GM18517 (cell line): ENCODE data around the gene MARCKSL1.
"Not testable (repeated sequence)": the region's sequence is repeated elsewhere in the genome, so short reads cannot be mapped to it uniquely, and the experiment has no call there.

Experiments used
- ATAC-seq: cut with Tn5 transposase; IDR thresholded peaks from one replicate; pipeline ENCODE4 v1.9.1; 2021; ENCODE audit warnings: mild to moderate bottlenecking, moderate library complexity; ENCODE audit not compliant: unreplicated experiment

MARCKSL1 gene

DNA sequence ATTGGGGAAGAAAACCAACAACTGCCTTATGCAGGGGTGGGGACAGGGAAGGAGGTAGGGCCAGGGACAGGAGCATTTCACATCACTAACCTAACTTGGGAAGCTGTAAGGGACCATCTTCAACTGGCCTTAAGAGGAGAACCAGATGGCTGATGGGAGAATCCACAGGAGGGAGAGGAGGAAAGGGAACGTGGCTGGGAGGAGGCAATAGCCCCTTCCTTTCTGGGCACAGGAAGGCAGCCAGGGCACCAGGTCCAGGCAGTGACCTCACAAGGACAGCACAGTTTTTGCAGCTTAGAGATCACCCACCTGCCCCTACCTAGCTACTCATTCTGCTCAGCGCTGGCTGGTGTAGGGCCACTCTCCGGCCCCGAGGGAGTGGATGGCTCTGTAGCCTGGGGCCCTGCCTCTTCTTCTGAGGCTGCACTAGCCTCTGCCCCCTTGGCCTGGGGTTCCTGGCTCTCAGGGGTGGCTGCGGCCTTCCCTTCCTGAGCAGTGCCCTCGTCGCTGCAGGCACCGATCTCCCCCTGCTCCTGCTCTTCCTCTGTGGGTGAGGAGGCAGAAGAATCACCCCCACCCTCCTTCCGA lies 1.7 kb downstream of the MARCKSL1 start:
- ATAC-seq: no peak

DNA sequence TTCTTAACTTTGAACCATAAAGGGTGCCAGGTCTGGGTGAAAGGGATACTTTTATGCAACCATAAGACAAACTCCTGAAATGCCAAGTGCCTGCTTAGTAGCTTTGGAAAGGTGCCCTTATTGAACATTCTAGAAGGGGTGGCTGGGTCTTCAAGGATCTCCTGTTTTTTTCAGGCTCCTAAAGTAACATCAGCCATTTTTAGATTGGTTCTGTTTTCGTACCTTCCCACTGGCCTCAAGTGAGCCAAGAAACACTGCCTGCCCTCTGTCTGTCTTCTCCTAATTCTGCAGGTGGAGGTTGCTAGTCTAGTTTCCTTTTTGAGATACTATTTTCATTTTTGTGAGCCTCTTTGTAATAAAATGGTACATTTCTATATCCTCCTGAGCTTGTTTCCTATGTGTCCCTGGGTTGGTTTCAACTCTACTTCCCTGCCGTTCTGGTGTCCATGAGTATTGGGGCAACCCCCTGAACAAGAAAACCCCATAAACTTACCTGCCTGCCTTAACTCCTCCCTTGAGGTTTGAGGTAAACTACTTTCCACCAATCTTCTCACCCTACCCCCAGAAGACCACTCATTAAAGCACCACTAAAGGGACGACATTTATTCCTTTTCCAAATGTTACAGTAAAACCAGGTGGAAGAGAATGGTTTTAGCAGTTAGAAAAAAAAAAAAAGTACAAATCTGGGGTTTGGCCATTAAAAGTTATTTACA lies 2.6 kb downstream of the MARCKSL1 start:
- no peak for ATAC-seq

DNA sequence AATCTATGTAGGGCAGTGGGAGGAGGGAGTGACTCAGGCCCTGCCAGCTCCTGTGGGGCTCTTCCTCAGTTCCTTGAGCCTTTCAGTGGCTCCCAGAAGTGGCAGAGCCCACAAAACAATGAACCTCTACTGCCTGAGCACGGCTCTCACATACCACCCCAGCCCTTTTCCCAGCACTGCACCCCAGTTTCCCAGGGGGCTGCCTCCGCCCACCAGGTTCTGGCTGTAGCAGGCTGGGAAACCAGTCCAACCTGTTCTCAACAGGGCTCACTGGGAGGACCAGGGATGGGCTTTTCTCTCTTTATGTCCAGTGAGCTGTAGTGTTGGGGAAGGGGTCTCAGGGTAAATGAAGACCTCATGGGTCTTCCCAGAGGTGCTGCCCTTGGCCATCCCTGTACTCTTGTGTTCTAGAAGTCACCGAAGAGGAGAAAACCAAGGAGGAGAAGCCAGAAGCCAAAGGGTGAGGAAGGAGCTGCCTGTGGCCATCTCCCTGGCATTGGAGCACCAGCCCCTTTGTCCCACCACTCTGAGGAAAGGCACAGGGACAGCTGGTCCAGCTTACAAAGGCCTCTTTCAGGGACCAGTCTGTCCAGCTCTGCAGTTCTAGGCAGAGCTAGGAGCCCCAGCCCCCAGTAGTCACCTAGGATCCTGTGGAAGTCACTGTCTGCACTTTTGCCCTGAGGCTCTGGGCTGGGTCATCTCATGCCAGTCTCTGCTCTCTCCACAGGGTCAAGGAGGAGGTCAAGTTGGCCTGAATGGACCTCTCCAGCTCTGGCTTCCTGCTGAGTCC lies 3.5 kb downstream of the MARCKSL1 start:
- ATAC-seq: no peak

DNA sequence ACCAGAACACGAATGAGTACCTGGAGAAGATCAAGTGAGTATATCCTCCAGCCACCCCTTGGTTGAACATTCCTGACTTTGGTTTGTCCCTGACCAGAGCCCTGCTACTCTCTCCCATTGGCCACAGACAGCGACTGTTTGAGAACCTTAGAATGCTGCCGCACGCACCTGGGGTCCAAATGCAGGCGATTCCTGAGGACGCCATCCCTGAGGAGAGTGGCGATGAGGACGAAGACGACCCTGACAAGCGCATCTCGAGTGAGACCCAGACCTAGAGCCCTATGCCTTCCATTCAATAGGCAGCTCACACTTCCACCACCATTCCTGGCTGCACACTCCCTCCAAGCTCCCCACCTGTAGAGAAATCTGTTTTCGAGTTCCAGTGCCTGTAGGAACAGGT lies 4.5 kb downstream of the MARCKSL1 start:
- ATAC-seq: no peak

DNA sequence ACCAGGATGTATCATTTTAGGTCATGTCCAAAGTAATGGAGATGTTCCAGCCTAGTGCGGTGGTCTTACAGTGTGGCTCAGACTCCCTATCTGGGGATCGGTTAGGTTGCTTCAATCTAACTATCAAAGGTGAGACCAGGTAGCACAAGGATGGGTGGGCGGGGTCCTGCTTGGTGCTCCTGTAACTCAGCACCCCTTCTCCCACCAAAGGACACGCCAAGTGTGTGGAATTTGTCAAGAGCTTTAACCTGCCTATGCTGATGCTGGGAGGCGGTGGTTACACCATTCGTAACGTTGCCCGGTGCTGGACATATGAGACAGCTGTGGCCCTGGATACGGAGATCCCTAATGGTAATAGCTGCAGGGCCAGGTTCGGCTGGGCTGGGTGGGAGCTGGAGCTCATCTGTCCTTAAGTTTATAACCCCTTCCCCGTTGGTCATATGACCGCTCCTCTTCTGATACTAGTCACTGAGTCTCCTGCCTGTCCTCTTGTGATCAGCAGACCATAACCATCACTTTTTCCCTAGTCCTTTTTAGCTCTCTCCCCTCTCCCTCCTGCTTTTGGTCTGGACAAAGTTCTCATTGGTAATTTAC lies 5.4 kb downstream of the MARCKSL1 start:
- no peak for ATAC-seq

DNA sequence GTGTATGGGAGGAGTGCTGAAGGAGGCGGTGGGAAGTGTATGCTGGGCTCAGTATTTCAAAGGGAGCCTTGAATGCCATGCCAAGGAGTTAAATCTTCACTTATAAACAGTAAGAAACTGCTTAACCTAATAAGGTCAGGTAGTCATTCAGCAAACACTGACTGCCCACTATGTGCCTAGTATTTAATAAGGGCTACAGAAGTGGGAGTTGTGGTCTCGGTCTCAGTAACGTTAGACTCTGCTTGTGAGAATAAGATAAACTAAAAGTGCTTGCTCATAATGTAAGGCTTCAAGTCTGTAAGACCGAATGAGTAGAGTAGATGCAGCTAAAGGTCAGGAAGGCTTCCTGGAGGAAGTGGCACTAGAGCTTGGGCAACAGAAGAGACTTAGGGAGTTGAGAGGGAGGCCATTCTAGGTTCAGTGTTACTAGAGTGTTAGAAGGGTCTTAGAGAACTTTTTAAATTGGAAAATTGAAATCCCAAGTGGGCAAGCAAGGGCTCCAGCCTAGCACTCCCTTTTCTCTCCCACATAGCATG lies 6.0 kb downstream of the MARCKSL1 start:
- ATAC-seq: no peak

DNA sequence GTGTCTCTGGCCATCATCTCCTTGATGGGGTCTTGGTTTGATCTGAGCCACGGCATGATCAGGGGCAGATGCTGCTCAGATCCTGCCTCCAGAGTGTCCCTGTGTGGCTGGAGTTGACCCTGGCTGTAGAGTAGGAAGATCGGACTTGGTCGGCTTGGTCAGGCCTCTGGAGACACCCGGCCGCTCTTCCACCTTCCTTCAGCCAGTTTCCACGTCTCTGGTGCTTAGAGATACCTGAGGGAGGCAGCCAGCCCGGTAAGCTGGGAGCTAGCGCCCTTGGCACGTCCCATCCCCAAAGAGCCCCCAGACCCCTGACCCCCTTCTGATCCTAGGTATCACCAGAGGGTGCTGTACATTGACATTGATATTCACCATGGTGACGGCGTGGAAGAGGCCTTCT lies 8.8 kb downstream of the MARCKSL1 start:
- no peak for ATAC-seq

DNA sequence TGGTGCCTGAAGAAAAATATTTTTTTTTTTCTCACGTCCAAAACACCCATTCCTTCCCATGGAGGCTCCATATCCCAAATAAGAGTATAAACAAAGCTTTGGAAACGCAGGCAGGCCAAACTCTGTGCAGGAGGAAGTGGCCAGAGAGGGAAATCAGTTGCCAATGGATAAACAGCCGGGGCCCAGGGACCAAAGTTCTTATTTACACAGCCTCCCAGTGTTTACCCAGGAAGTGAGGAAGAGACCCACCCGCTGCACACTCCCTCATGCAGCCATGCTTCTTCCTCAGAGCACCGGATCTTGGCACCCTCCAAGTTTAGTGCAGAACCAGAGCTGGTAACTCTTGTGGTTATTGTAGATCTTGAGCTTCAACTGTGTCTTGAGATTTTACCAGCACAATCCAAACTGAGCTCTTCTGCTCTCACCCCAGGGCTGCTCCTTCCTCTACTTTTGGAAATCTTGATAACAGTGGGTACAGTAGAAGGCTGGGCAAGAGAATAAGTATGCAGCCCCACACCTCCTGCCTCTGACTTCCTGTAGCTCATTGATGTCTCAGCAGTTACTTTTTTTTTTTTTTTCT lies 14.2 kb downstream of the MARCKSL1 start:
- ATAC-seq: no peak

DNA sequence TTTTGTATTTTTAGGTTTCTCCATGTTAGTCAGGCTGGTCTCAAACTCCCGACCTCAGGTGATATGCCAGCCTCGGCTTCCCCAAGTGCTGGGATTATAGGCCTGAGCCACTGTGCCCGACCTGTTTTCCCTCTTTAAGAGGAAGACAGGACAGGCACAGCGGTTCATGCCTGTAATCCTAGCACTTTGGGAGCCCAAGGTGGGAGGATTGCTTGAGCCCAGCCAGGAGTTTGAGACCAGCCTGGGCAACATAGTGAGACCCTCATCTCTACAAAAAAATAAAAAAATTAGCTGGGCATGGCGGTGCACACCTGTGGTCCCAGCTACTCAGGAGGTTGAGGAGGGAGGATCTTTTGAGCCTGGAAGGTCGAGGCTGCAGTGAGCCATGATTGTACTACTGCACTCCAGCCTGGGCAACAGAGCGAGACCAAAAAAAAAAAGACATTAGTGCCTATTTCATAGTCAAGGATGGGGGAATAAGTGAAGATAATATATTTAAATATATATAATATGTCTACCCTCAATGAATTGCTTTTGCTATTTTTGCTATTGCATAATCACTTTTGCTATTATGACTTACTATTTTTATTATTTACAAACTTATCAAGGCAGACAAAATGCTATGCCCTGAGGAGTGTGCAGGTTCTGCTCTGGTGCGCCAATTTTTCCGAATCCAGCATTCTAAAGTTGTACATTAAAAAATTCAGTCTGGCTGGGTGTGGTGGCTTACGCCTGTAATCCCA lies 17.7 kb downstream of the MARCKSL1 start:
- no peak for ATAC-seq

DNA sequence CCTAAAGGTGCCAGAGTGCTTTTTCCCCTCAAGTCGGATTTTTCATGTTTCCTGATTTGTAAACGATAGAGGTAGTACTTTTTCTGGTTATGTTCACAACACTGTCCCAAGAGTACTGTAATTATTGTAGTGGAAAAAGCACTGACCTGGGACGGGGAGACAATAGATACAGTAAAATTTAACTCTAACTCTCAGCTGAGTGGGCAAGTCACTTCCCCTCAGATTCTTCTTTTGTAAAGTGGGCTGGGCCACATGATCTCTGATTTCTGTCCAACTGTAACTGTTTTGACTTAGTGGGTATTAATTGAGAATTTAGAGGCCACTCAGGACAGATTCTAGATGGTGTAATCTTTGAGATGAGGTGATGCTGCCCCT lies 19.1 kb downstream of the MARCKSL1 start:
- no peak for ATAC-seq

DNA sequence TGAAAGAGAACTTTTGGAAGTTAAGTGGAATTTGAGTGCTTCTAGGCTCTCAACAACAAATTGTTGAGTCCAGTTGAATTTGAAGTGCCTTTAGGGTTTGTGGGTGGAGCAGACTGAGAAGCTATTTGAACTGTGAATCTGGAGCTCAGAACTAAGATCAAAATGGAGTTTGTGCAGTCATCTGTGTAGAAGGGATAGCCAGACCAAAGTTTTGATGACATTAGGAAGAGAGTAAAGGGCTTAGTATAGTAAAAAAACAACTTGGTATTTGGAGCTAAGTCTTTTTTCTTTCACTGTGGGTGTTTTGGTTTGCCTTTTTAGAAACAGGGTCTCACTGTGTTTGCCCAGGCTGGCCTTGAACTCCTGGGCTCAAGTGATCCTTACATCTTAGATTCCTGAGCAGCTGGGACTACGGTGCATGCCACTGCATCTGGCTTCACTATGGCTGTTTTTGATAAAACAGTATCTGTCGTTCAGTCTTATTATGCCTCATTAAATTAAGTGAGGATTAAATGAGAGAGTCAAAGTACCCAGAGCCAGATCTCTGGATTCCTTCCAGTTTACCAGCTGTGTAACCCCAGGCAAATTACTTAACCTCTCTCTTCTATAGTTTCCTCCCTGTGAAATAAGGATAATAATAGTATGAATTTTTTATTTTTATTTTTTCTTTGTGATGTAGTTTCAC lies 24.2 kb downstream of the MARCKSL1 start:
- ATAC-seq: no peak

DNA sequence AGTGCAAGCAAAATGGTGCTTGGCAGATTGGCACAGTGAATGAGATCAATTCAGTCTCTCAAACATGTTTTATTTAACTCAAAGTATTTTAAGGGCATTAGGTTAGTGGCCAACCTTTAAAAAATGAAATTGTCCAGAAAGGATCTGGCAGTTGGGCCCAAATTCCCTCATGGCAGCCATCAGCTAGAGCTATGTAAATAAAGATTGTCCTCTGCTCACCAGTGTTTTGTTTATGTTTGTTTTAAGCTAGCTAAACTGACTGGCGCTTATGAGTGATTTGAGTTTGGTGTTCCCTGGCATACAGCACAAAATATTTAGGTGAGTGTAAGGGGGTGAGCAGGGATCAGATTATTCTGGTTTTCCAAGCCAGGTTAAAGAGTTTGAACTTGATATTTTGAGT lies 26.1 kb downstream of the MARCKSL1 start:
- ATAC-seq: no peak

DNA sequence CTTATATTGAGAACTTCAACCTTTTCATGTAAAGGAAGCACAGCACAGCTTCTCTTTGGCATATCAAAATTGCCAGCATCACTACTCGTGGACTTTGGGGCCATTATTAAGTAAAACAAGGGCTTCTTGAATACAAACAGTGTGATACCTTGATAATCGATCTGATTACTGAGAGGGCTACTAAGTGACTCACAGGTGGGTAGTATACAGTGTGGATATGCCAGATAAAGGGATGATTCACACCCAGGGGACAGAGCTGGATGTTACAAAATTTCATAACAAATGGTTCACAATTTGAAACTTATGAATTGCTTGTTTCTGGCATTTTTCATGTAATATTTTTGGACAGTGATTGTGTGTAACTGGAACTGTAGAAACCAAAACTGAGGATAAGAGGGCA lies 28.7 kb downstream of the MARCKSL1 start:
- ATAC-seq: no peak

DNA sequence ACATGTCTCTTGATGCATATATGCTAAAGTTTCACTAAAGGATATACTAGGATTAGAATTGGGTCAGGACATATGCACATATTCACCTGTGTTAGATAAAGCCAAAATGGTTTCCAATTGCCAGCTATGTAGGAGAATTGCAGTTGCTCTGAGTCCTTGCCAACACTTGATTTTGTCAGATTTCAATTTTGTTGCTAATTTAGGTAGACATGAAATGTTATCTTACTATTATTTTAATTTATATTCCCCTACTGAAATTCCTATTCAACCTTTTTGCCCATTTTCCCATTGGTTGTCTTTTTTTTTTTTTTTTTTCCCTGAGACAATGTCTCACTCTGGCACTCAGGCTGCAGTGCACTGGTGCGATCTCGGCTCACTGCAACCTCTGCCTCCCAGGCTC lies 30.7 kb downstream of the MARCKSL1 start:
- no peak for ATAC-seq

DNA sequence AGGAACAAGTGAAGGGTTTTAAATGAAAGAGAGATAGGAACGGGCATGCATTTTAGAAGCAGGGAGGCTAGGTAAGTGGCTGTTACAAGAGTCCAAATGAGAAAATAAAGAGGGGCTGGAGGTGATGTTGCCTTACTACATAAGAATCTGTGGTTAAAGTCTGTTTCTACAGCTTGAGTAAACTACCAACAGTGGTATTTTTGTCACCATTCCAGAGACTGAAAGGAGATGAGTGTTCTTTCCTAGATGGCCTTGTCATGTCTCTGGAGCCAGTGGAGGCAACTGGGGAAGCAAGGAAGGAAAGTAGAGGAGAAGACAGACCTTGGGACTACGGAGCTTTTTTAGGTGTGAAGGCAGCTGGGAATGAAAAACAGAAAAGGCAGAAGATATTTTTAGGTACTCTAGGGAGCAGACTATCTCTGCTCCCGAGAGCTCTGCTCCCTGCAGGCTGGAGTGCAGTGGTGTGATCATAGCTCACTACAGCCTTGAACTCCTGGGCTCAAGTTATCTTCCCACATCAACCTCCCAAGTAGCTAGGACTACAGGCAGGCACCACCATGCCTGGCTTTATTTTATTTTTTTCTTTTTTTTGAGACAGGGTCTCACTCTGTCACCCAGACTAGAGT lies 31.9 kb downstream of the MARCKSL1 start:
- ATAC-seq: no peak

DNA sequence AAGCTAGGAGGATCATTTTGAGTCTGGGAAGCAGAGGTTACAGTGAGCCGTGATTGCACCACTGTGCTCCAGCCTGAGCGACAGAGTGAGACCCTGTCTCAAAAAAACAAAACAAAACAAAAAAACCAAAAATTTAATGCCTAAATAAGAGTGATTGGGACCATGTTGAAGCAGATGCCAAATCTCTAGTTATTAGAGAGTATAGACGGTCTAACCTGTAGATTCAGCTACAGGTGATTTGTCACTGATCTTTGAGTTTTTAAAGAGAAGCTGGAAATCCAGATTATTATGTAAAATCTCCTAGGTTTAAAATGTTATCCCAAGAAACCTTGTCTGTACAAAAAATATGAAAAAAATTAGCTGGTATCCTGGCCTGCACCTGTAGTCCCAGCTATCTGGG lies 32.7 kb downstream of the MARCKSL1 start:
- no peak for ATAC-seq

DNA sequence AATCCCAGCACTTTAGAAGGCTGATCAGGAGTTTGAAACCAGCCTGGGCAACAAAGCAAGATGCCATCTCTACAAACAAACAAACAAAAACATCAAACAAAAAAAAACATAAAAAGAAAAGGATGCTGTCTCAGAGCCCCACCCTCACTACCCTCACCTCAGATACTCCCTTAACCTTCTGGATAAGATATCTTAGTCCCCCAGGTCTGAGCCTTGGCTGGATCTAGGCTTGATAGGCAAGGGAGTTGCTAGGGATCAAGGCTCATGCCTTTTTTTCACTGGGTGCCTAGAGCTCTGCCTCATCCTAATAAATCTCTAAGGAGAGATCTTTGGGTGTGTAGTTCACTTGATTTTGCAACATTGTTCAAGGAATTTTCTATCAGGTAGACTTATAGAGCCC lies 36.7 kb downstream of the MARCKSL1 start:
- no peak for ATAC-seq

DNA sequence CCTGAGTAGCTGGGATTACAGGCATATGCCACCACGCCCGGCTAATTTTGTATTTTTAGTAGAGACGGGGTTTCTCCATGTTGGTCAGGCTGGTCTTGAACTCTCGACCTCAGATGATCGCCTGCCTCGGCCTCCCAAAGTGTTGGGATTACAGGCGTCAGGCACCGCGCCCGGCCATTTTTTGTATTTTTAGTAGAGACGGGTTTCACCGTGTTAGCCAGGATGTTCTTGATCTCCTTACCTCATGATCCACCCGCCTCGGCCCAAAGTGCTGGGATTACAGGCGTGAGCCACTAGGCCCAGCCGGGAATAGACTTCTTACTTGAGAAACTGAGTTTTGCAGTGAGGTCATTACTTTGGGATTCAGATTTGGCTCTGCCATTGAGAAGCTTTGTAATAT lies 37.8 kb downstream of the MARCKSL1 start:
- not testable (repeated sequence) for ATAC-seq

DNA sequence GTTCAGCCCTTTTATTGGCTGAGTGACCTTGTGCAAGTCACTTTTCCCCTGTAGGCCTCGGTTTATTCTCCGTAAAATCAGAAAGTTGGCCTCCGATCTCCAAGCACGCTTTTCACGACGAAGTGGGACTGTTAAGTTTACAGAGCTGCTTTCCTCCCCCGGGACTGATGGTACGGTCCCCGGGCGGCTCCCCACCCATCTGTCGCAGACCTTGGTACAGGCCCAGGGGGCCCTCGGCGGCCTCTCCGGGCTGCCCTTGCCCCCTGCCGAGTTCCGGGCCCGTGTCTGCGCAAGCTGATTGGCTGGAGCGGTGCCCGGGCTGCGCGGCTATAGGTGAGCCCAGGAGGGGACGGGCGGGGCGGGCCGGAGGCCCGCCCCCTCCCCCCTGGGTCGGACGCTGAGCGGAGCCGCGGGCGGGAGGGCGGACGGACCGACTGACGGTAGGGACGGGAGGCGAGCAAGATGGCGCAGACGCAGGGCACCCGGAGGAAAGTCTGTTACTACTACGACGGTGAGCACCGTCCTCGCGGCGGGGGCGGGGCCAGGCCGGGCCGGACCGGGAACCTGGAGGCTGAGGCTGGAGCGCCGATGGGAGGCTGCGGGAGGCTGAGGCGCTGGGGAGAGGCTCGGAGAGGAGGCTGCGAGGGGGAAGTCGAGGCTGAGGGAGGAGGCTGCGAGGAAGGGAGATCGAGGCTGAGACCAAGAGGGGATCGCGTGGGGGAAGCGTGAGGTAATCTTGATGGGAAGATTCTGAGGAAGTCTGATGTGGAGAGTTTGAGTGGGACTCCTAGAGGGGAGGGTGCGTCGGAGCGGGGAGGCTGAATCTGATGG lies 44.1 kb downstream of the MARCKSL1 start, which contains the start of gene HDAC1:
HDAC1 (plus strand) TSS at position 376 of the 831 bp plus-strand sequence; CDS start at position 463, 87 bp downstream.
- peak; percentile 89 for ATAC-seq
